OCI-LY7 (cell line): Measurements from ENCODE around the gene SULF2. TPM values are rescaled to one million over a fixed set of nuclear protein-coding genes. Genes with fewer than 3 reads are reported as not detected.

Experiments used
- BruUV-seq: library from RNA; stranded (reverse); fragments of 400-500 nt; replicated peaks from 2 replicates; lab custom pipeline; 2021; lab: Mats Ljungman, UMichigan
- CTCF ChIA-PET: fragments of 300-600 bp; sonication (Branson Sonifier 250); formaldehyde crosslinking; loops from one replicate; lab custom pipeline; 2022; ENCODE audit warnings: antibody characterized with exemption; ENCODE audit not compliant: unreplicated experiment; lab: Charles Lee
- POLR2A ChIA-PET: fragments of 300-600 bp; sonication (Branson Sonifier 250); formaldehyde crosslinking; loops from one replicate; lab custom pipeline; 2022; ENCODE audit warnings: antibody characterized with exemption; lab: Charles Lee
- DNase-seq: peaks from one replicate; pipeline ENCODE4 v3.0.0-alpha.2; 2015; ENCODE audit warnings: low spot score
- H2AFZ ChIP-seq: fragments of 200-600 bp; sonication (generic), shearing (Covaris generic); 2 replicates; pipeline ENCODE4 v1.6.1; 2014; ENCODE audit warnings: mild to moderate bottlenecking, antibody characterized with exemption, low read length, moderate library complexity
- H3K27ac ChIP-seq: fragments of 200-600 bp; sonication (generic); 2 replicates; pipeline ENCODE4 v1.5.1; 2014; ENCODE audit warnings: mixed run types, low read depth, mild to moderate bottlenecking, moderate library complexity, low read length, inconsistent platforms; ENCODE audit not compliant: poor library complexity, severe bottlenecking
- H3K36me3 ChIP-seq: fragments of 200-600 bp; sonication (generic); 2 replicates; pipeline ENCODE4 v1.6.1; 2014; ENCODE audit warnings: mild to moderate bottlenecking, antibody characterized with exemption, low read length, moderate library complexity, mixed read lengths; ENCODE audit not compliant: insufficient read depth
- H3K4me1 ChIP-seq: fragments of 200-600 bp; sonication (generic); 2 replicates; pipeline ENCODE4 v1.5.1; 2014; ENCODE audit warnings: mild to moderate bottlenecking, low read length; ENCODE audit not compliant: insufficient read depth, poor library complexity, severe bottlenecking
- H3K4me2 ChIP-seq: fragments of 200-600 bp; sonication (generic); 2 replicates; pipeline ENCODE4 v1.6.1; 2014; ENCODE audit warnings: mild to moderate bottlenecking, low read length
- H3K4me3 ChIP-seq: fragments of 200-600 bp; sonication (generic); 2 replicates; pipeline ENCODE4 v1.5.1; 2014; ENCODE audit warnings: mild to moderate bottlenecking, low read depth, low read length; ENCODE audit not compliant: poor library complexity, severe bottlenecking
- H3K79me2 ChIP-seq: fragments of 200-600 bp; sonication (generic); 2 replicates; pipeline ENCODE4 v1.6.1; 2016; ENCODE audit warnings: low read depth, mild to moderate bottlenecking, low read length, moderate library complexity, mixed read lengths; ENCODE audit not compliant: insufficient read depth
- H3K9me2 ChIP-seq: fragments of 200-600 bp; sonication (generic); 2 replicates; pipeline ENCODE4 v1.6.1; 2016; ENCODE audit warnings: mild to moderate bottlenecking, low read length, mixed read lengths; ENCODE audit not compliant: insufficient read depth
- H3K9me3 ChIP-seq: fragments of 200-600 bp; sonication (generic); 2 replicates; pipeline ENCODE4 v1.6.1; 2014; ENCODE audit warnings: mild to moderate bottlenecking, mixed run types, low read length, mixed read lengths
- H4K20me1 ChIP-seq: fragments of 200-600 bp; sonication (generic); 2 replicates; pipeline ENCODE4 v1.6.1; 2014; ENCODE audit warnings: mild to moderate bottlenecking, antibody characterized with exemption, low read length, moderate library complexity, mixed read lengths; ENCODE audit not compliant: insufficient read depth
- CTCF ChIP-seq: fragments of 200-600 bp; sonication (generic); conservative IDR thresholded peaks from 2 replicates; pipeline ENCODE4 v1.5.1; 2014; ENCODE audit warnings: mild to moderate bottlenecking, antibody characterized with exemption, low read length, moderate library complexity, mixed read lengths
- EZH2phosphoT487 ChIP-seq: fragments of 200-600 bp; sonication (generic); IDR thresholded peaks from 2 replicates; pipeline ENCODE4 v1.6.1; 2018; ENCODE audit warnings: low read depth, borderline replicate concordance, mild to moderate bottlenecking, mixed run types, antibody characterized with exemption, low read length, moderate library complexity, mixed read lengths
- intact Hi-C: fragments of 100-400 bp; cut with micrococcal nuclease; formaldehyde crosslinking; loops from one replicate; pipeline ENCODE4 v1.10.0; 2022; ENCODE audit not compliant: unreplicated experiment
- total RNA-seq, 2 experiments: library from RNA; depleted of rRNA in 1 of 2; stranded (reverse); fragments of >200 nt in 1 of 2; shearing (Covaris generic) in 1 of 2; gene quantifications; 2 replicates each; pipeline ENCODE4 v1.2.3, GENCODE V29; 2014 to 2022

Gene SULF2
- total RNA-seq, 2 experiments from 2014 or later: 0.03 to 0.51 TPM

GRCh38 chr20:47686545-47686944 lies 98.7 kb downstream of the SULF2 start:
- no TSS peak for BruUV-seq
- Histone ChIP-seq H3K4me2 (no peak overlapping the region), H2AFZ (no peak overlapping the region), H4K20me1 (no peaks in the 10 kb centered on the region), H3K36me3 (no peaks in the 10 kb centered on the region), H3K9me2 (no peaks in the 10 kb centered on the region), H3K9me3 (no peaks in the 10 kb centered on the region), H3K4me1 (peaks cover 6% of the 10 kb centered on the region), H3K27ac (no peak overlapping the region), H3K79me2 (no peaks in the 10 kb centered on the region), H3K4me3 (no peak overlapping the region)
- no peak for DNase-seq
- POLR2A ChIA-PET: no interaction called here
- intact Hi-C loops: no loop called here
- TF ChIP-seq EZH2phosphoT487 (no peak), CTCF (no peak)
- CTCF ChIA-PET: no interaction called here

GRCh38 chr20:47684306-47685080 lies 100.8 kb downstream of the SULF2 start:
- no peak for TF ChIP-seq EZH2phosphoT487
- TF ChIP-seq CTCF: no peak
- intact Hi-C loops: no loop called here
- Histone ChIP-seq H3K79me2 (no peaks in the 10 kb centered on the region), H3K4me3 (no peak overlapping the region), H3K9me2 (no peaks in the 10 kb centered on the region), H3K9me3 (no peaks in the 10 kb centered on the region), H2AFZ (no peak overlapping the region), H3K4me1 (no peaks in the 10 kb centered on the region), H4K20me1 (no peaks in the 10 kb centered on the region), H3K27ac (no peak overlapping the region), H3K36me3 (no peaks in the 10 kb centered on the region), H3K4me2 (no peak overlapping the region)
- CTCF ChIA-PET: no interaction called here
- no peak for DNase-seq
- no TSS peak for BruUV-seq
- POLR2A ChIA-PET: no interaction called here

GRCh38 chr20:47682916-47683315 lies 102.4 kb downstream of the SULF2 start:
- BruUV-seq: no TSS peak
- Histone ChIP-seq H3K4me3 (no peak overlapping the region), H3K9me2 (no peaks in the 10 kb centered on the region), H3K79me2 (no peaks in the 10 kb centered on the region), H3K4me2 (no peak overlapping the region), H3K27ac (no peak overlapping the region), H3K9me3 (no peaks in the 10 kb centered on the region), H3K36me3 (no peaks in the 10 kb centered on the region), H3K4me1 (no peaks in the 10 kb centered on the region), H4K20me1 (no peaks in the 10 kb centered on the region), H2AFZ (no peak overlapping the region)
- CTCF ChIA-PET: no interaction called here
- TF ChIP-seq EZH2phosphoT487 (no peak), CTCF (no peak)
- intact Hi-C loops: no loop called here
- POLR2A ChIA-PET: no interaction called here
- no peak for DNase-seq
